HG03575 (cell line): Measurements from ENCODE around the gene KCNK18.

Experiments used
- ATAC-seq: cut with Tn5 transposase; IDR thresholded peaks from one replicate; pipeline ENCODE4 v1.9.1; 2021; ENCODE audit not compliant: unreplicated experiment, insufficient number of reproducible peaks, low FRiP score; ENCODE audit errors: extremely low read depth

KCNK18 gene

DNA sequence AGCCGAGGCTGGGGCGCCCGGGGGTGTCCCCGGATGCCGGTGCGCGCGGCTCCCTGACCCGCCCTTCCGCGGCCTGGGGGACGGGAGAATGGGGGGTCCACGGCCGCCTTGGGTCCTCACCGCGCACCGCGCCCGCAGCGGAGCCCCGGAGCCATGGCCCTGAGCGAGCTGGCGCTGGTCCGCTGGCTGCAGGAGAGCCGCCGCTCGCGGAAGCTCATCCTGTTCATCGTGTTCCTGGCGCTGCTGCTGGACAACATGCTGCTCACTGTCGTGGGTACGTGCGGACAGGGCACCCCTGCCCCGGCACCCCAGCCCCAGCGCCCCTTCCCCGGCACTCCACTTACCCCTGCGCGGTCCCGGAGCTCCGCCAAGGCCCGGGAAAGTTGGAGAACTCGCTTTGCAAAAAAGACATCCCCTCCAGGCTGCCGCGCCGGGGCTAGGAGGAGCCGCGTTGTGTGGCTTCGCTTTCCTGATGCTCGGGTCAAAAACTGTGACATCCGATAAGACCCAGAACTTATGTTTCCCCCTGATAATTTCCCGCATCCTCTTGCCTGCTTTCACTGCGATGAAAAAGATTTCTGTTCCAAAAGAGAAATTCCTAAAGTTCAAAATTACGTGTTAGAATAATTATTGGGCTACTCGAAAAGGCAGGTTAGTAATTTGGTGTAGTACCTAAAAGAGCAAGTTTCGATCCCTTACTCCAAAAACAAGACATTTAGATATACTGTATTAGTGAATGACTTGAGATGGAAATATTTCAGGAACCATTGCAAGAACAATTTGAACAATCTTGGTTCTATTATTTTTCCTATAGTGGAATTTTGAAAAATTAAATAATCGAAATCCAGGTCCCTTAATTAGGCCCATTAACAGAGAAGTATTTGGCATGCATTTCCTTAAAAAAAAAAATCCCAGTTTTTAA lies 44.5 kb downstream of the KCNK18 start:
- no peak for ATAC-seq

GRCh38 chr10:117242463-117242832 lies 45.2 kb downstream of the KCNK18 start:
- ATAC-seq = no peak

GRCh38 chr10:117246997-117247671 lies 49.8 kb downstream of the KCNK18 start:
- no peak for ATAC-seq

GRCh38 chr10:117248750-117249465 lies 51.6 kb downstream of the KCNK18 start:
- no peak for ATAC-seq

GRCh38 chr10:117249493-117250093 lies 52.3 kb downstream of the KCNK18 start:
- no peak for ATAC-seq

- no peak for ATAC-seq
Observed at GRCh38 chr10:117250411-117250810, 53.1 kb downstream of the KCNK18 start.

DNA sequence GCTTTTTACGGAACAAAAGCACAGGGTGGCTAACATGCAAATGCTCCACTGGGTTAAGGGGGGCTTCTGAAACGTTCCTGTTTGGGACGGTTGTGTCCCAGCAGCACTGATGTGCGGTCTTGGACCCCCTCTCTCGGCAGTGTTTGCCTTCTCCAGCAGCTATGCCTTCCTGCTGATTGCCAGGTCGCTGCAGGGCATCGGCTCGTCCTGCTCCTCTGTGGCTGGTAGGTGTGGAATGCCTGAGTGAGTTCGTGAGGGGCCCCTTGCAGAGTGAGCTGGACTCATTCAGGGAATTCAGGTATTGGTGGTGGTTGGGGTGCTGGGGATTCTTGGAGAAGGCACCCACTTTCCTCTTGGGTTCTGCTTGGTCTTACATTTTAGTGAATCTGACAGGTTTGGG lies 56.6 kb downstream of the KCNK18 start:
- ATAC-seq = no peak

GRCh38 chr10:117254338-117254737 lies 57.0 kb downstream of the KCNK18 start:
- ATAC-seq = no peak

DNA sequence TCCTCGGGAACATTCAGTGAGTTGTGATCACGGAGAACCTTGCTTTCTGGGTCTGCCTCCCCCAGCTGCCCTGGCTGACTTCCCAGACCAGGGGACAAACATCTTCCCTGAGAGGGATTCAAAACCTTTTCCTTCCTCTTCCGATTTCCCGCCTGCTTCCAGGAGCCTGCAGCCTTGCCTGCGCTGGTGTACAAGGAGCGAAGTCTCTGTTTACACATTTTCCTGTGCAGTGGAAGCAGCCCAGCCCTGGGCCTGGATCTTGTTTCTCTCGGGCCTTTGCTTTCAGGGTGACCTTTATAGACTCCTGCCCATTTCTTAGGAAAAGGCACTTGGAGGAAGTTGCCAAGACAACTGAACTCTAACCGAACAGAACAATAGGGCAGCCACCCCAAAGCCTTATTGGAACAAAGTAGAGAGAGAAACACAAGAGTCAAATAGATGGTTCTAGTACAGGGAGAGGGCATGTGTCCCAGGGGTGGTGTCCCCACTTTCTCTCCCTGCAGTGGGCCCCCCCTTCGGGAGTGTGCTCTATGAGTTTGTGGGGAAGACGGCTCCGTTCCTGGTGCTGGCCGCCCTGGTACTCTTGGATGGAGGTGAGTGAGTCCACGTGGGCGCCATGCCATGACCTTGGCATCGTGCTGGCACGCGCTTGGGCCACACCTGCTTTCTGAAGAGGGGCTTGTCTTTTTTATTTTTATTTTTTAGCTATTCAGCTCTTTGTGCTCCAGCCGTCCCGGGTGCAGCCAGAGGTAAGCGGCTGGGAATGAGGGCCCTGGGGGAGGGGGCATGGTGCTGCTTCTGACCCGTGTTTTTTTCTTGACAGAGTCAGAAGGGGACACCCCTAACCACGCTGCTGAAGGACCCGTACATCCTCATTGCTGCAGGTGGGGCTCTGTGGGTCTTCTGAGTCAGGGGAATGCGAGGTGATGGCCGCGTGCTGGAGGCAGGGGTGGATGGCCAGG lies 57.8 kb downstream of the KCNK18 start:
- no peak for ATAC-seq

DNA sequence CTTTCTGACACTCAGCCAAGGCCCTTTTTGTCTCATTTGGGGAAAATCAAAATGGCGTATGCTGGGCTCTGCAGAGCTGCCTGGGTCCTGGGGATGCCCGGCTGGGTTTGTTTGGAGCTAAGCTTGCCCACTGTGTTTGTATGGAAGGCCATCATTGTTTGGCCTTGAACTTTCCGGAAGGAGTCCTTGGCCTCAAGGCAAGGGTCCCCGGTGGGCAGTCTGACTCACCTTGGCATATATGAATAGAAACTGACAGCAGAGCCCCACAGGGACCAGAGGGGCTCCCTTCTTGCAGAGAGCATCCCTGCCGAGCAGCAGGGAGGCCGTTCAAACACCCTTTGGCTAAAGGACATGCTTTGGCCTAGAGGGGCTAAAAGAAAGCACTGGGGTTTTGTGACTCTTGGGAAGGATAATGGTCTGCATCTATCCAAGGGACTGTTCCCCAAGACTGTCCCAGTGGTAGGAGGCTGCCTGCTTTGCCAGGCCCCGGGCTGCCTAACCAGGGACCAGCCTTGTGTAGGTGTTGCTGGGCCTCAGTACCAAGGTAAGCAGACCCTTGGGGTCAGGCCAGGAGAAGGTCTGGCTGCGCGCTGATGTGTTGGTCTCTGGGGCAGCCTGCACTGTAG lies 58.7 kb downstream of the KCNK18 start:
- no peak for ATAC-seq

GRCh38 chr10:117256910-117257309 lies 59.6 kb downstream of the KCNK18 start:
- no peak for ATAC-seq

DNA sequence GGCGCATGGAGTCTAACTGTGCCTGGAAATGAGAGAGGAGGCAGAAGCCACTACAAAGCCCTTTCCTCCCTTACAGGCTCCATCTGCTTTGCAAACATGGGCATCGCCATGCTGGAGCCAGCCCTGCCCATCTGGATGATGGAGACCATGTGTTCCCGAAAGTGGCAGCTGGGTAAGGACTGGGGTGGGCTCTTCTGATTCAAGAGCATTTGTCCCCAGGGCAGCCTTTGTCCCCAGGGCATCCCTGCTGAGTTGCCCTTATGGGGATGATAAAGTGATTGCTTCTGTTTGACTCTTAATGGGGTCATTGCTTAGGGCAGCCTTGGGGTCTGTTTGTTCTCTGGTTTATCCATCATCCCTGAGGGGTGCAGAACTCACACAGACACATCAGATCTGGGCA lies 60.4 kb downstream of the KCNK18 start:
- ATAC-seq = no peak

DNA sequence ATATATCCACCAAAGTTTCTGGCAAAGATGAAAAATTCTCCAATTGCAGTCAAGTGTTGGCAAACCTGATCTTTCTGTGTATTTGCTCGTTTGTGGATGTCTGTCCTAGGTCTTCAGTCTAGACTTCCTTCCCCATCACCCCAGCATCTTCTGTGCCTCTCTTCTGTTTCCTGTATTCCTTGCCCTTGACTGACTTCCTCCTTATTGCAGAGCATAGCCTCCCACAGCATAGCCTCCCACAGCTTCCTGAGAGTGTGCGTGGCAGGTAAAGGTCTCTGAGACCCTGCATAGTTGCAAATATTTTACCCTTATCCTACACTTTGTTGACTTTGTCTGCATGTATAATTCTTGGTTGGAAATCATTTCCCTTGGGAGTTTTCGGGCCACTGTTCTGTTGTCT lies 62.0 kb downstream of the KCNK18 start:
- no peak for ATAC-seq
